GM12878 (cell line): ENCODE results near the gene REST. TPM values are rescaled to one million over a fixed set of nuclear protein-coding genes. Genes with fewer than 3 reads are reported as not detected.
A peak's percentile ranks its signal among the peaks of the same experiment; 100 is the strongest.

ENCODE experiments used
- ATAC-seq: fragments of 200-7000 bp; cut with Tn5 transposase; 3 replicates; pipeline ENCODE4 v1.9.1; 2020; ENCODE audit warnings: mild to moderate bottlenecking, moderate library complexity
- BruUV-seq: library from RNA; stranded (reverse); fragments of 400-500 nt; replicated peaks from 2 replicates; lab custom pipeline; 2021; lab: Mats Ljungman, UMichigan
- CTCF ChIA-PET: fragments of 300-600 bp; sonication (Branson Sonifier 250); formaldehyde crosslinking; extraction: SDS; loops from one replicate; lab custom pipeline; 2021; ENCODE audit warnings: inconsistent platforms; lab: Yijun Ruan, JAX
- POLR2A ChIA-PET: fragments of 350-600 bp; formaldehyde crosslinking; extraction: SDS; loops from one replicate; lab custom pipeline; 2021; ENCODE audit warnings: inconsistent platforms; lab: Charles Lee
- RAD21 ChIA-PET: fragments of 300-600 bp; sonication (Branson Sonifier 250); formaldehyde crosslinking; loops from one replicate; lab custom pipeline; 2023; ENCODE audit warnings: antibody characterized with exemption; ENCODE audit not compliant: unreplicated experiment; lab: Charles Lee
- SMC1A ChIA-PET: fragments of 300-600 bp; sonication (Branson Sonifier 250); formaldehyde crosslinking; loops from one replicate; lab custom pipeline; 2023; ENCODE audit not compliant: unreplicated experiment, uncharacterized antibody; lab: Charles Lee
- DNase-seq: peaks from one replicate; pipeline ENCODE4 v3.0.0-alpha.2; 2011; ENCODE audit warnings: low read depth, low spot score
- FAIRE-seq: peaks from 3 replicates; lab custom pipeline; 2011; peaks lifted over from hg19 to GRCh38; lab: Jason Lieb, UNC
- H2AFZ ChIP-seq: 2 replicates; pipeline ENCODE4 v1.6.0; 2011; ENCODE audit warnings: low read depth, low read length, control low read depth; ENCODE audit not compliant: control insufficient read depth
- H3K27ac ChIP-seq: 2 replicates; pipeline ENCODE4 v1.5.1; 2011; ENCODE audit warnings: control low read depth; ENCODE audit not compliant: control insufficient read depth, insufficient read depth
- H3K27me3 ChIP-seq, 2 experiments: replicated peaks in 1 of 2; 2 replicates each; pipeline versions ENCODE4 v1.6.0 to v1.6.1; 2011; ENCODE audit warnings: low read length in 1 of 2; ENCODE audit not compliant: control insufficient read depth in 2 of 2, insufficient read depth in 2 of 2
- H3K36me3 ChIP-seq, 2 experiments: 2 replicates each; pipeline ENCODE4 v1.5.1; 2011; ENCODE audit warnings: low read length in 1 of 2; ENCODE audit not compliant: control insufficient read depth in 2 of 2, insufficient read depth in 2 of 2
- H3K4me1 ChIP-seq: 2 replicates; pipeline ENCODE4 v1.6.1; 2011; ENCODE audit warnings: mild to moderate bottlenecking, low read length, moderate library complexity, mixed read lengths; ENCODE audit not compliant: control insufficient read depth, insufficient read depth
- H3K4me2 ChIP-seq: 2 replicates; pipeline ENCODE4 v1.6.0; 2011; ENCODE audit warnings: control low read depth; ENCODE audit not compliant: control insufficient read depth, insufficient read depth
- H3K4me3 ChIP-seq: fragments of 200-600 bp; sonication (generic); 2 replicates; pipeline ENCODE4 v1.5.1; 2016
- H3K79me2 ChIP-seq: 2 replicates; pipeline ENCODE4 v1.6.0; 2011; ENCODE audit warnings: low read length; ENCODE audit not compliant: control insufficient read depth, insufficient read depth
- H3K9ac ChIP-seq: 2 replicates; pipeline ENCODE4 v1.8.0; 2011; ENCODE audit warnings: low read length, control low read depth, mixed read lengths; ENCODE audit not compliant: control insufficient read depth, insufficient read depth
- H3K9me3 ChIP-seq: replicated peaks from 3 replicates; pipeline ENCODE4 v1.5.1; 2011; ENCODE audit warnings: mild to moderate bottlenecking, low read length; ENCODE audit not compliant: control insufficient read depth, insufficient read depth
- H4K20me1 ChIP-seq: 2 replicates; pipeline ENCODE4 v1.6.0; 2011; ENCODE audit not compliant: control insufficient read depth, insufficient read depth
- BRCA1 ChIP-seq: IDR thresholded peaks from 2 replicates; pipeline ENCODE4 v1.6.1; 2011; ENCODE audit warnings: low read depth, low read length, improper control_type of control experiment
- CTCF ChIP-seq, 3 experiments: IDR thresholded peaks in 2 of 3; conservative IDR thresholded peaks in 1 of 3; 2 replicates each; pipeline ENCODE4 v1.5.1; 2011; ENCODE audit warnings: low read depth in 3 of 3, low read length in 3 of 3, mild to moderate bottlenecking in 3 of 3, control low read depth in 2 of 3, moderate library complexity in 2 of 3, inconsistent platforms in 1 of 3, mixed read lengths in 1 of 3; ENCODE audit not compliant: control insufficient read depth in 2 of 3, insufficient read depth in 1 of 3; ENCODE audit errors: extremely low read depth in 1 of 3
- E2F4 ChIP-seq: IDR thresholded peaks from 2 replicates; pipeline ENCODE4 v1.6.1; 2012; ENCODE audit warnings: low read depth, low read length, improper control_type of control experiment
- EP300 ChIP-seq, 2 experiments: fragments of 150-350 bp in 1 of 2; IDR thresholded peaks; 2 replicates each; pipeline ENCODE4 v1.6.1; 2011 to 2012; ENCODE audit warnings: low read depth in 2 of 2, low read length in 2 of 2, borderline replicate concordance in 1 of 2, improper control_type of control experiment in 1 of 2, inconsistent platforms in 1 of 2; ENCODE audit not compliant: control insufficient read depth in 1 of 2
- ETV6 ChIP-seq, 2 experiments: fragments of 450-650 bp in 1 of 2; IDR thresholded peaks in 1 of 2; conservative IDR thresholded peaks in 1 of 2; 2 replicates each; pipeline ENCODE4 v1.6.1; 2014; ENCODE audit warnings: antibody characterized with exemption in 1 of 2, borderline replicate concordance in 1 of 2, low read depth in 1 of 2, mild to moderate bottlenecking in 1 of 2, moderate library complexity in 1 of 2
- IKZF2 ChIP-seq, 2 experiments: fragments of 450-650 bp; IDR thresholded peaks; 2 replicates each; pipeline ENCODE4 v1.6.1; 2017; ENCODE audit warnings: mild to moderate bottlenecking in 2 of 2, moderate library complexity in 2 of 2
- MEF2B ChIP-seq: fragments of 450-650 bp; IDR thresholded peaks from 2 replicates; pipeline ENCODE4 v1.6.1; 2018; ENCODE audit warnings: mild to moderate bottlenecking, moderate library complexity; ENCODE audit not compliant: partially characterized antibody, poor library complexity, severe bottlenecking
- MTA2 ChIP-seq: fragments of 450-650 bp; IDR thresholded peaks from 2 replicates; pipeline ENCODE4 v1.6.1; 2016; ENCODE audit warnings: low read depth, mild to moderate bottlenecking, moderate library complexity
- RBBP5 ChIP-seq: fragments of 200-600 bp; sonication (generic); conservative IDR thresholded peaks from 2 replicates; pipeline ENCODE4 v1.6.1; 2016
- RCOR1 ChIP-seq: conservative IDR thresholded peaks from 2 replicates; pipeline ENCODE4 v1.6.1; 2012; ENCODE audit warnings: low read depth, low read length, improper control_type of control experiment
- USF2 ChIP-seq: IDR thresholded peaks from 2 replicates; pipeline ENCODE4 v1.6.1; 2011; ENCODE audit warnings: low read depth, low read length, improper control_type of control experiment, borderline replicate concordance
- YBX1 ChIP-seq: fragments of 450-650 bp; IDR thresholded peaks from 2 replicates; pipeline ENCODE4 v1.6.1; 2016; ENCODE audit warnings: antibody characterized with exemption
- ZNF687 ChIP-seq: fragments of 450-650 bp; IDR thresholded peaks from 2 replicates; pipeline ENCODE4 v1.6.1; 2017; ENCODE audit warnings: mild to moderate bottlenecking, moderate library complexity
- WGBS: methylation state at CpG from one replicate; pipeline ENCODE4 v1.1.6; 2016; ENCODE audit warnings: low lambda C conversion rate; ENCODE audit not compliant: insufficient replicate concordance, insufficient coverage; ENCODE audit errors: missing lambda C conversion rate; 5-methylcytosine and 5-hydroxymethylcytosine counted together
- in situ Hi-C: fragments of 300-500 bp; cut with MboI; formaldehyde crosslinking; loops from 9 replicates; pipeline ENCODE4 v1.14.3; 2018; ENCODE audit warnings: mixed read lengths
- intact Hi-C: fragments of 100-400 bp; cut with micrococcal nuclease; formaldehyde crosslinking; loops from one replicate; pipeline ENCODE4 v1.14.2; 2022; ENCODE audit not compliant: unreplicated experiment
- polyA plus RNA-seq, 11 experiments: library from polyadenylated mRNA; depleted of rRNA in 4 of 11; unstranded in 6 of 11; stranded (reverse) in 5 of 11; fragments of >200 nt; fragmentation: Nextera tagmentation in 4 of 11; fragmentation: Illumina TruSeq in 1 of 11; extraction: Ambion mirVana in 4 of 11; extraction: Trizol in 1 of 11; gene quantifications; 1 replicate in 1 of 11; 2 replicates in 10 of 11; pipeline versions ENCODE4 v1.2.1 to v1.2.3, GENCODE V29; 2011 to 2016; ENCODE audit warnings: inconsistent platforms in 2 of 11, missing spikeins in 2 of 11, low read depth in 1 of 11
- total RNA-seq, 4 experiments: library from RNA; depleted of rRNA in 3 of 4; stranded (reverse); fragments of >200 nt in 3 of 4; fragmentation: Illumina TruSeq in 1 of 4; extraction: Trizol in 1 of 4; gene quantifications; 2 replicates each; pipeline versions ENCODE4 v1.2.1 to v1.2.3, GENCODE V29; 2013 to 2021

Gene REST
- total and polyA plus RNA-seq, 10 of the 15 experiments (the other 5 are each of a cell fraction or from before 2014, with no cell fraction given) = 3.7 to 36.3 (median 20.4) TPM

- ChIA-PET RAD21 (interaction anchor here (1.6 kb wide), 1 partner anchor 33 kb away, joined by 3 read pairs; the partner anchor contains the start of gene REST), SMC1A (no interaction called here), CTCF (no interaction called here), POLR2A (no interaction called here)
- TF ChIP-seq BRCA1 (no peak), IKZF2 (IDR thresholded peaks at IDR 0.05) (no peak), ZNF687 (peak; percentile 41; the same call in 1 of the 2 replicates), MEF2B (peak; percentile 64), ETV6 (conservative IDR thresholded peaks at IDR 0.05 in 1 of 2, IDR thresholded peaks at IDR 0.05 in 1 of 2; ENCODE audit: borderline replicate concordance in 1 of 2, low read depth in 1 of 2) (no peak), YBX1 (no peak), MTA2 (peak; percentile 28; the same call in 1 of the 2 replicates), CTCF (IDR thresholded peaks at IDR 0.05 in 2 of 3, conservative IDR thresholded peaks at IDR 0.05 in 1 of 3; ENCODE audit: control insufficient read depth in 2 of 3, extremely low read depth in 1 of 3, insufficient read depth in 1 of 3, low read depth in 3 of 3, low read length in 3 of 3) (no peak), USF2 (no peak), EP300 (IDR thresholded peaks at IDR 0.05; ENCODE audit: borderline replicate concordance in 1 of 2, control insufficient read depth in 1 of 2, low read depth in 2 of 2, low read length in 2 of 2) (peak in 1 of 2 experiments; percentile 28; a peak in 2 of 4 replicates), RCOR1 (no peak), E2F4 (no peak), RBBP5 (no peak)
- Histone ChIP-seq H3K4me2 (no peak overlapping the region), H3K4me1 (no peaks in the 10 kb centered on the region; the same call in 1 of the 2 replicates), H3K36me3 (no peaks in the 10 kb centered on the region), H3K4me3 (no peak overlapping the region), H3K27ac (no peak overlapping the region), H3K9ac (no peak overlapping the region), H4K20me1 (no peaks in the 10 kb centered on the region), H3K27me3 (no peaks in the 10 kb centered on the region), H3K9me3 (no peaks in the 10 kb centered on the region), H3K79me2 (no peaks in the 10 kb centered on the region), H2AFZ (no peak overlapping the region)
- ATAC-seq (peak; percentile 42), FAIRE-seq (peak; percentile 38), DNase-seq (no peak)
- intact Hi-C loops = no loop called here
- WGBS = 25% methylated on average over 6 of the region's 6 CpGs
- no TSS peak for BruUV-seq
- in situ Hi-C loops = no loop called here
Observed at GRCh38 chr4:56874923-56875322, 32.8 kb upstream of the REST start.
